ENCODE measurements around the gene NDUFS6. TPM values are rescaled to one million over a fixed set of nuclear protein-coding genes. Genes with fewer than 3 reads are reported as not detected.

NDUFS6 gene
- total RNA-seq, 1 donor from 2014 or later: 31.0 TPM

DNA sequence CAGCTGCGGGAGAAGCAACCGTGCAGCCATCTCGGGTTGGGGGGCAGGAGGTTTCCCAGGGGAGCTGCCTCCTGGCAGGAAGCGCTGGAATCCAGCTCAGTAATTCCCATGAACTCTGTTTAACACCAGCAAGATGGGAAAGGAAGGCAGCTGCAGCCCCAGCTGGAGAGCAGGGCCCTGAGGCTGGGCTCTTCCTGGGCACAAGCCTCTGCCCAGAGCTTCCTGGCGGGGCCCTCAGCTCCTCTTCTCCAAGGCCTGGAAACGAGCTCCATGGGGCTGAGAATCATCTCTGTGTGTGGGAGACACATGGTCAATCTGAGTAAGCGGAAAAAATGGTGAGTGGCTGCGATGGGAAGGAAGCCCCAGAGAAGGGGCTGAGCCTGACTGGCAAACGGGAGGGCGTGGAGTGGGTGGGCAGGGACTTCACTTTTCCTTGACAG, 7.9 kb upstream of the NDUFS6 start:
- Mint-ChIP-seq H3K4me3 (ENCODE audit: unreplicated experiment) (no peak overlapping the region), H3K27ac (ENCODE audit: unreplicated experiment) (no peak overlapping the region), H3K9me3 (ENCODE audit: unreplicated experiment) (no peaks in the 10 kb centered on the region), H3K27me3 (ENCODE audit: unreplicated experiment) (peaks cover 2% of the 10 kb centered on the region), H3K4me1 (ENCODE audit: unreplicated experiment) (peaks cover 24% of the 10 kb centered on the region), H3K36me3 (ENCODE audit: low read depth, unreplicated experiment) (peaks cover 4% of the 10 kb centered on the region)
- TF ChIP-seq, protein P1, sequence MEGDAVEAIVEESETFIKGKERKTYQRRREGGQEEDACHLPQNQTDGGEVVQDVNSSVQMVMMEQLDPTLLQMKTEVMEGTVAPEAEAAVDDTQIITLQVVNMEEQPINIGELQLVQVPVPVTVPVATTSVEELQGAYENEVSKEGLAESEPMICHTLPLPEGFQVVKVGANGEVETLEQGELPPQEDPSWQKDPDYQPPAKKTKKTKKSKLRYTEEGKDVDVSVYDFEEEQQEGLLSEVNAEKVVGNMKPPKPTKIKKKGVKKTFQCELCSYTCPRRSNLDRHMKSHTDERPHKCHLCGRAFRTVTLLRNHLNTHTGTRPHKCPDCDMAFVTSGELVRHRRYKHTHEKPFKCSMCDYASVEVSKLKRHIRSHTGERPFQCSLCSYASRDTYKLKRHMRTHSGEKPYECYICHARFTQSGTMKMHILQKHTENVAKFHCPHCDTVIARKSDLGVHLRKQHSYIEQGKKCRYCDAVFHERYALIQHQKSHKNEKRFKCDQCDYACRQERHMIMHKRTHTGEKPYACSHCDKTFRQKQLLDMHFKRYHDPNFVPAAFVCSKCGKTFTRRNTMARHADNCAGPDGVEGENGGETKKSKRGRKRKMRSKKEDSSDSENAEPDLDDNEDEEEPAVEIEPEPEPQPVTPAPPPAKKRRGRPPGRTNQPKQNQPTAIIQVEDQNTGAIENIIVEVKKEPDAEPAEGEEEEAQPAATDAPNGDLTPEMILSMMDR (IDR thresholded peaks at IDR 0.05; ENCODE audit: unreplicated experiment): no peak
- no peak for DNase-seq (ENCODE audit: low spot score)

GRCh38 chr5:1793966-1794900, 7.0 kb upstream of the NDUFS6 start:
- H3K27ac Mint-ChIP-seq (ENCODE audit: unreplicated experiment): no peak overlapping the region
- peaks cover 26% of the 10 kb centered on the region for H3K4me1 Mint-ChIP-seq (ENCODE audit: unreplicated experiment)
- no peak for DNase-seq (ENCODE audit: low spot score)
- H3K36me3 Mint-ChIP-seq (ENCODE audit: low read depth, unreplicated experiment): peaks cover 4% of the 10 kb centered on the region
- H3K4me3 Mint-ChIP-seq (ENCODE audit: unreplicated experiment): no peak overlapping the region
- H3K9me3 Mint-ChIP-seq (ENCODE audit: unreplicated experiment): no peaks in the 10 kb centered on the region
- TF ChIP-seq, protein P1 (IDR thresholded peaks at IDR 0.05; ENCODE audit: unreplicated experiment): no peak
- H3K27me3 Mint-ChIP-seq (ENCODE audit: unreplicated experiment): peaks cover 5% of the 10 kb centered on the region

DNA sequence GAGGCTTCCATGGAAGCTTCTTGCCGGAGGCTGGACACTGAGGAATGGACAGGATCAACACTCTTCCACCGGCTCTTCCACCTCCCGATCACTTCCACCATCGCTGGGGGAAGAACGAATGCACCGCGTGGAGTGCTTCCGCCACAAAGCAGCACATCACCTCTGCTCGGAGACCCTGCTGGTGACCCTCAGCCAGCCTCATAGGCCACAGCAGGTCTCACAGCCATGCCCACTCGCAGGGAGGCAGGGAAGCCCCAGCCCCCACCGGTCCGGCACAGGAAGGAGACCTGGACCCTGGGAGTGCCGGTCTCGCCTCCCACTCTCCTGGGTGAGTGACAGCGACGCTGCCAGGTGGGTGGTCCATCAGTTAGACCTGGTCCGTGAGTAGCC, 6.3 kb upstream of the NDUFS6 start:
- Mint-ChIP-seq H3K9me3 (ENCODE audit: unreplicated experiment) (no peaks in the 10 kb centered on the region), H3K36me3 (ENCODE audit: low read depth, unreplicated experiment) (peaks cover 4% of the 10 kb centered on the region), H3K4me1 (ENCODE audit: unreplicated experiment) (peaks cover 20% of the 10 kb centered on the region), H3K27ac (ENCODE audit: unreplicated experiment) (no peak overlapping the region), H3K4me3 (ENCODE audit: unreplicated experiment) (peak overlapping the region; percentile 29), H3K27me3 (ENCODE audit: unreplicated experiment) (peaks cover 5% of the 10 kb centered on the region)
- no peak for DNase-seq (ENCODE audit: low spot score)
- TF ChIP-seq, protein P1 (IDR thresholded peaks at IDR 0.05; ENCODE audit: unreplicated experiment): no peak

GRCh38 chr5:1795506-1795905, 5.7 kb upstream of the NDUFS6 start:
- H3K27me3 Mint-ChIP-seq (ENCODE audit: unreplicated experiment): peaks cover 5% of the 10 kb centered on the region
- H3K4me3 Mint-ChIP-seq (ENCODE audit: unreplicated experiment): peak overlapping the region; percentile 29
- TF ChIP-seq, protein P1 (IDR thresholded peaks at IDR 0.05; ENCODE audit: unreplicated experiment): no peak
- no peak for DNase-seq (ENCODE audit: low spot score)
- H3K9me3 Mint-ChIP-seq (ENCODE audit: unreplicated experiment): no peaks in the 10 kb centered on the region
- peaks cover 20% of the 10 kb centered on the region for H3K4me1 Mint-ChIP-seq (ENCODE audit: unreplicated experiment)
- H3K36me3 Mint-ChIP-seq (ENCODE audit: low read depth, unreplicated experiment): peaks cover 4% of the 10 kb centered on the region
- H3K27ac Mint-ChIP-seq (ENCODE audit: unreplicated experiment): no peak overlapping the region

DNA sequence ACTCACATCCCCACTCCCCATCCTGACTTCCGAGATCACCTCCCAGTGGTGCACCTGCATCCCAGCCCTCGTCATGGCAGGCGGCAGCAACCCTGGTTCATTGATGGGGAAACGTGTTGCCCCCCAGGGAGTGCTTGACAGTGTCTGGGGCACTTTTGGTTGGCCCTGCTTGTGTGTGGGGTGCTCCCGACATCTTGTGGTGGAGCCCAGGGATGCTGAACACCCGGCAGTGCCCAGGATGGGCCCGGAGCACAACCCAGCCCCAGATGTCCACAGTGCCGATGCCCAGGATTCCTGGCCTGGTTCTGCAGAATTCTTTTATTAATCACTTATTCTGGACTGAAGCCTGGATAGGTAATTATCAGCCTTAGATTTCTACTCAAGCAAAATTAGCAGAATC, 5.3 kb upstream of the NDUFS6 start:
- Mint-ChIP-seq H3K27ac (ENCODE audit: unreplicated experiment) (no peak overlapping the region), H3K9me3 (ENCODE audit: unreplicated experiment) (no peaks in the 10 kb centered on the region), H3K36me3 (ENCODE audit: low read depth, unreplicated experiment) (peaks cover 4% of the 10 kb centered on the region), H3K4me1 (ENCODE audit: unreplicated experiment) (peaks cover 18% of the 10 kb centered on the region), H3K4me3 (ENCODE audit: unreplicated experiment) (no peak overlapping the region), H3K27me3 (ENCODE audit: unreplicated experiment) (peaks cover 5% of the 10 kb centered on the region)
- TF ChIP-seq, protein P1 (IDR thresholded peaks at IDR 0.05; ENCODE audit: unreplicated experiment): no peak
- no peak for DNase-seq (ENCODE audit: low spot score)

All from endothelial cell (in vitro differentiated cells).